ENCODE data around the gene EFCAB6.

The EFCAB6 gene

DNA sequence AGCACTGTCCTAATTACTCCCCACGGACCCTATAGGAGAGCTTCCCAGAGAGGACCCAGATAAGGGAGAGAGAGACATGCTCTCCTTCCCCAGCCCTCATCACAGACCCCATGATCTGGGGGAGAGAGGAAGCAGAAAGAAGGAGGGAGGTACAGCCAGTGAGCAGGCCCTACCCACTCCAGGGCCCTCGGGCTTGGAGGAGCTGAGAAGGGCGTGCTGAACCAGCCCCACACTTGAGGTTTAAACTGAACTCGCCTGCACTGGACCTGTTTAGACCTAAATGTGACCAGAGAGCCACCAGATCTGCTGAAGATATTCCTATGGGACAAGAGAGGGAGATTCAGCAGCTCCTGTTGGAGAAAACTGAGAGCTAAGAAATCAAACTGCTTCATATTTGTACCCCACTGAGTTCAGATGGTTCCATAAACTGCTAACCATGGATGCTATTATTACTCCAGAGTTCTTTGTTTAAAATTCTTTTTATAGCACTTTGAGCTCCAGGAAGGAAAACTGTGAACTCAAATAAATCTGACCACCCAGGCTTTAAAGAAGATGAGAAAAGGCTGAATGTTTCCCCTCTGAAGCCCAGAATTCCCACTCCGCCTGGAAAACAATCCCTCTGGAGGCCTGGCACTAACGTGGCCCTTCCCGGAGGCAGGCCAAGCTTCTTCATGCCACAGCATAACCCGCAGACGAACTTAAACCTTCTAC lies 67.2 kb downstream of the EFCAB6 start:
- no peak for DNase-seq

DNA sequence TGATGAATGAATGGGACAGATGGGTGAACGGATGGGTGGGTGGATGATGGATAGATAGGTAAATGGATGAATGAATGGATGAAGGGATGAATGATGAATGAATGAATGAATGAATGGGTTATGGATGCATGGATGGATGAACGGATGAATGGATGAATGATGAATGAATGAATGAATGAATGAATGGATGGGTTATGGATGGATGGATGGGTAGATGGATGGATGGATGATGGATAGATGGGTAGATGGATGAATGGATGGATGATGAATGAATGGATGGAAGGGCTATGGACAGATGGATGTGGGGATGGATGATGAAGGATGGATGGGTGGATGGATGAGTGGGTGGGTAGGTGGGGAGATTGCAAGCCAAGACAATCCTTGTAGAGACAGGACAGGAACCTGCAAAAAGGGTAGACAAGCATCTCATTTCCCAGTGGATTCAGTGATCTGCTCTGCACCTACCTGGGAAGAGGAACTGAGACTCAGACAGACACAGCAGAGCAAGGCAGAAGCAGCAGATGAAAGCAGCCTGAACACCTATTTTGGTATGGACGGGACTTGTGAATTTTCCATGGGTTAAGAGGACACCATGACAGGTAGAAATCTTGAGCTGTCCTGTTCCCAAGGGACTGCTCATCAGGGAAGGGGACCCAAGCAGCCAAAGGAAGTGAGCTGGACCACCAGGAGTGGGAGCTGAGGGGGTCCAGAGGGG lies 68.0 kb downstream of the EFCAB6 start:
- DNase-seq, result no peak

DNA sequence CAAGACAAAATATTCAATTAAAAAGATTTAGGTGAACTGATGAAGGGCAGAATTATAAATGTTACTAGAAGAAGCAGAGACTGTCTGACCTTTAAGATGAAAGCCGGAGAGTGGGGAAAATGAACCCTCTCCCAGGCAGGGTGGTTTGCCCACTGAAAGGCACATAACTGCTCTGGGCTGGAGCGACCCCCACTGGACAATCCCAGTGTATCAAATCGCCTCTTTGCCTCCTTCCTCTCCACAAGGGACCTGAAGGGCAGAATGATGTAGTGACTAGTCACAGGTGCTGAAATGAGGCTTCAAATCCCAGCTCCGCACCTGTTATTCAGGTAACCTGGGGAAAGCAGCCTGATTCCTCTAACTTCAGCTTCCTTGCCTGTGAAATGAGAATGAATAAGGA lies 69.0 kb downstream of the EFCAB6 start:
- DNase-seq, result no peak

DNA sequence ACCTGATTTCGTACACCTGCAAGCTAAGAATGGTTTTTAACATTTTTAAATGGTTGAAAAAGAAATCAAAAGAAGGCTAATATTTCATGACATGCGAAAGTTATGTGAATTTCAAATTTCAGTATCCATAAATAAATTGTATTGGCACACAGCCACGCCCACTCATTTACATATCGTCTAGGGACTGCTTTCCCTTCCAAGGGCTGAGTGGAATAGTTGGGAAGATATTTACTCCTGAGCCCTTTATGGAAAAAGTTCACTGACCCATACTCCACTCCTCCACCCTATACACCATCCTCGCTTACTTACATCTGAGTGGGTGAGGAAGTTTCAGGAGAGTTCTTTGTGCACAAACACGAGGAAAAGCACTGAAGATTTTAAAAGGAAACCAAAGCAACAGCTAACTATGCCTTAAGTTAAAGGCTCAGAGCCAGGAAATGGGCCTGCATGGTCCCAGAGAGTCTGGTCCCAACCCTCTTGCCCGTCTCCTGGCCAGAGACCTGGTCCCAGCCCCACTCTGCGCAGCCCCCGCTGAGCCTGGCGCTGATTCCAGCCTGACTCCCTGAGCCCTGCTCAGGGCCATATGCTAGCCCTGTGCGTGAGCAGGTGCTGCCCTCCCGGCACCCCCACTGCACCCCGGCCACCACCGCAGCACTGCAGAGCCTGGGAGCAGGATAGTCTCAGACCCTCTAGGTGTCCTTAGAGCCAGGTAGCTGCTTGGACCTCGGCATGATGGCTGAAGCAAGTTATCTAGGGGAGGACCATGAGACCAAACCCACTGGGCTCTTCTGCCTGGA lies 69.8 kb downstream of the EFCAB6 start:
- no peak for DNase-seq

- DNase-seq, result no peak
Observed at GRCh38 chr22:43740587-43741270, 71.4 kb downstream of the EFCAB6 start.

DNA sequence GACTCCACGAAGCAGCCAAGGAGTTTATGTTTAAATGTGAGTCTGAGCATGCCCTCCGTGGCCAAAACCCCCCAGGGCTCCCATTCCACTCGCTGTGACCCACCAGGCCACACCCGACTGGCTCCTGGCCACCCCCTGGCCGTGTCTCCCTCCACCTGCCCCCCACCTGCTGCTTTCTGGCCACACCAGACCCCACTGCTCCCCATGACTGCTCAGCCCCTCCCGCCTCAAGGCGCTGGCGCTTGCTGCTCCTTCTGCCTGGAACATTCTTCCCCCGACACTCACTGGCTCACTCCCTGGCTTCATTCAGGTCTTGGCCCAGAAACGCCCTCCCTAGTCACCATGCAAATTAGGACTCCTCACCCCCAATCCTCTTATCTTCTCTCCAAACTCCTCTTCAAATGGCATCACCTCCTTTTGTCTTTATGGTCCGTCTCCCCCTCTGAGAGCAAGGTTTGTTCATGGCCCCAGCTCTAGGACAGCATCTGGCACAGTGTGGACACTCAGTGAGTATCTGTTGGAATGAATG lies 72.2 kb downstream of the EFCAB6 start:
- no peak for DNase-seq

DNA sequence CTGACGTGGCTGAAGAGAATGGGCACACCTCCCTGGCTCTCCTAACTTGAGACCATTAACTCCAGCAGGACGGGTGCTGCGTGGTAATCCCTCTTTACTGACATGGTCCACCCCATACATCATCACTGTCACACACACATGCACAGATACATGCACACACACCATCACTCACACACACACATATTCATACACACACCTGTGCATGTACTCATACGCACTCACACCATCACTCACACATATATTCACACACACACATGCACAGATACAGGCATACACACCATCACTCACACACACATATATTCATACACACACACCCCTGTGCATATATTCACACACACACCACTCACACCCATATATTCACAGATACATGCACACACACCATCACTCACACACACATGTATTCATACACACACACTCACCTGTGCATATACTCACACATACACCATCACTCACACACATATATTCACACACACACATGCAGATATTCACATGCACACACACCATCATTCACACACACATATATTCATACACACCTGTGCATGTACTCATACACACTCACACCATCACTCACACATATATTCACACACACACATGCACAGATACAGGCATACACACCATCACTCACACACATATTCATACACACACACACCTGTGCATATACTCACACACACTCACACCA lies 74.8 kb downstream of the EFCAB6 start:
- DNase-seq, result no peak

DNA sequence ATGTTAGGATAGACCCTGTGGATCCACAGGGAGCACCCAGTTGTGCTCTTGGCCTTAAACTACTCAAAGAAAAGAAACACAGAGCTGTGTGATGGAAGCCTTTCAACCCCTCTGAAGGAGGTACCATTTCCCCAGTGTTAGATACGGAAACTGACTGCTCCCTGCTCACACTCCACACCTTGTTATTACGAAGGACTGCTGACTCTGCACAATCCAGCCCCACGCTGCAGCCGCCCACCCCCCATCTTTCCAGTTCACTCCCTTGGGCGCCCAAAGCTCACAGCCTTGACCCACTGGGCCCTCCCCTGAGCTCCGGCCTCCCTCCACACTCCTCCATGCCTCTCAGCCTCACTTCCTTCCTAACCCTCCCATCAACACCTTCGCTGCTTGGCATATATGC lies 75.5 kb downstream of the EFCAB6 start:
- no peak for DNase-seq

- DNase-seq, result no peak
Observed at GRCh38 chr22:43734370-43735150, 77.5 kb downstream of the EFCAB6 start.

- DNase-seq, result no peak
Observed at GRCh38 chr22:43733138-43733537, 79.0 kb downstream of the EFCAB6 start.

DNA sequence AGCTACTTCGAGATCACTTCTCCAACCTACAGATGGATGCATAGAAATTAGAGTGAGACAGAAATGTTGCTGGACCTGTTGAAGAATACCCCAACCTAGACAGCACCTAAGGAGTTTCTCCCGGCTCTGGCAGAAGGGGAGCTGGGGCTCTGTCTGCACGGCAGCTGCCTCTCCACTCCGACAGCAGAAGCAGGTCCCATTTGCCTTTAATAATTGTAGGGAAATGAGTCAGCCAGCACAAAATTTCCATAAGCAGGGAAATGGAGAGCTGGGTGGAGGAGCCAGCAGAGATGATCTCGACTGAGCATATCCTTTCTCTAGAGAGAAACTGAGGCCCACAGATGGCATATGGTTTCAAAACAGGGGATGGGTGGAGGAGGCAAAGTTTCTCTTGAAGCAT lies 80.1 kb downstream of the EFCAB6 start:
- no peak for DNase-seq

GRCh38 chr22:43726964-43727543 lies 85.1 kb downstream of the EFCAB6 start:
- DNase-seq, result no peak

DNA sequence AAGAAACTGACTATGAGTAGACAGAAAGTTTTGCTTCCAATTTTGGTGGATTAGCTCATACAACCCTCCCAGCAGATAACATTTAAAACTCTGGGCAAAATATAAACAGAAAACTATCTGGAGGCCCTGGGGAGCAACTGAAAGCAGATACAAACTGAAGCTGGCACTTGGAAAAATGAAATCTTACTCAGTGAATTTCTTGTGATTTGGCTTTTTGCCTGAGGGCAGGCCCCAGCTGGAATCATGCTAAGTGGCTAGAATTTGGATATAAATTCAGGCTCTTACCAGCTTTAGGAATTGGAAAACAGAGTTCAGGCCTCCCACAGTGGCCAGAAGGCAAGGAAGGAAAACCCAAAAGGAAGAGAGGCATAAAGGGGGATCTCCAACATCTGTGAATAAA lies 85.8 kb downstream of the EFCAB6 start:
- no peak for DNase-seq

DNA sequence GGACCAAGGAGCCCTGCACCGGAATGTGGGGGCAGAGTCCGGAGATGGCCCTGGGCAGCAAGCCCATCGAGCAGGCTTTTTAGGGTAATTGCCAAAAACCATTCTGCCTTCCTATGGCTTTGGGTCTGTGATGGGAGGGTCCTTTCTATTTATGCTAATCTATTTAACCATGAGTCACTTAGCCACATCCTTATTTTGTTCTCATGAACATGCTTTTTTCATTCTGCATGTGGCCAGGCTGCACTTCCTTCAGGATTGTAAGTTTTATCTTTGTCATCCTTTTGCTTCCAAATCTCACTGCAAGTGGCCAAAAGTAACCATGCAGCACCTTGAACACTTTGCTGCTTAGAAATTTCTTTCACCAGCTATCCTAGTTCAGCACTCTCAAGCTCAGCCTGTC lies 88.3 kb downstream of the EFCAB6 start:
- no peak for DNase-seq

GRCh38 chr22:43722444-43722843 lies 89.7 kb downstream of the EFCAB6 start:
- no peak for DNase-seq

GRCh38 chr22:43720716-43721115 lies 91.4 kb downstream of the EFCAB6 start:
- DNase-seq, result no peak

DNA sequence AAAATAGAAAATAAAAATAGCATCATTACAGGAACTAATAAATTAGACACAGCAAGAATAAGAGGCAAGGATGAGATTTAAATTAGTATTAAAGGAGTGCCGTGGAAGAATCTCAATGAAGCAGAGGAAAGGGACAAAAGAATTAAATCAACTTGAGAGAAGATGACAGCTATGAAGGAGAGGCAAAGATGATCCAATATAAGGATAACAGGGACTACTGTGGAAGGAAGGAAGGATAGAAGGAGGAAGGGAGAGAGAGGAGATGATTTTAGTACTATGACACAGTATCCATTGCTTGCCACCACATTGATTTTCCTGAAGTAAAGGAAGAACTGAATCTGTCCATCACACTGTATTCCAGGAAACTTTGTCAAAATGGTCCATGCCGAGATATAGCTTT lies 98.0 kb downstream of the EFCAB6 start:
- DNase-seq, result no peak

DNA sequence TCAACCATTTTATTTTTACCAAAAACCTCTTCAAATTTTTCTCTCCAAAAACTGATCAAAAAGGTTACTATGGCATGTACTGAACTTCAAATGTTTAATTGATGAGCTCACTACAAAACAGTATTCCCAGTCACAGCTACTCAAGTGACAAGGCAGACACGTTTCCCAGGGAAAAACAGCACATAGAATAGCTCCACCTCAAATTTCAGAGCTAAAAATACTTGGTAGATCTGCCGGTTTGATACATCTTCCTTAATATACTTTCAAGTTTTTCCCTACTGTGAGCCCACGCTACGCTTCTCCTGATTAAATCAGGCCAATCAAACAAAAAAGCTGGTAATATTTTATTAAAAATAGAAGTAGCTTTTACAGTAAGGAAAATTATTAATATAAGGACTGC lies 100.4 kb downstream of the EFCAB6 start:
- DNase-seq, result no peak

GRCh38 chr22:43707648-43708047 lies 104.5 kb downstream of the EFCAB6 start:
- DNase-seq, result no peak

DNA sequence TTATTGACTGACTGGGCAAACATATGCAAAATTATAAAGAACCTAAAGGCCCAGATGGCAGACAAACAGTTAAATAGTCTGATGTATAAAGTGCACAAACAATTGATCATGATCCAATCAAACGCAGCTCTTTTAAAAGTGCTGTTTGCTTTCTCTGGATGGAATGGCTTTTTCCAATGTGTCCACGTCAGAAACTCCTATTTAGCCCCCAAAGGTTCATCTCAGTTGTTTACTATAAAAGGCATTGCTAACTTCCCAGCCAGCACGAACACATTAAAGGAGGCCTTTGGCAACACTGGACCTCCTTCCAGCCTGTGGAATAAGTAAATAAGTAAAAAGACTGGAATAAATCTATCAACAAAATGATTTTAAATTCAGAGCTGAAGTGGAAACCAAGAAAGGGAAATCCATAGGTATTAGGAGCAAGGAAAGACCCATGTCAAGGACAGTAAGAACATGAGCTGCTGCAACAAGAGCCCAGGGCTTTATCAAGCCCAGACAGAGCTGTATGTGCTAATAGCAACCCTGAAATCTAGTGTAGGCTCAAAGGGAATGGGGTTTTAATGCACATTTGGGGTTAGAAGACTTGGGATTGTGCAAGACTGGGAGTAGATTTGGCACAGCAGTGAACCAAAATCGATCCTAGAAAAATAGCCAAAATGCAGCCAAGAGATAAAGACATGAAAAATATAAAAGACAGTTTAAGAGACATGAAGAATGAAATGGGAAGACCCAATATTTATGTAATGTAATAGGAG lies 105.4 kb downstream of the EFCAB6 start:
- DNase-seq, result no peak
